ENCODE measurements around the gene ZNF407.

Gene ZNF407

GRCh38 chr18:74832381-74832780, 234.7 kb downstream of the ZNF407 start:
- DNase-seq (ENCODE audit: low read depth), result no peak

DNA sequence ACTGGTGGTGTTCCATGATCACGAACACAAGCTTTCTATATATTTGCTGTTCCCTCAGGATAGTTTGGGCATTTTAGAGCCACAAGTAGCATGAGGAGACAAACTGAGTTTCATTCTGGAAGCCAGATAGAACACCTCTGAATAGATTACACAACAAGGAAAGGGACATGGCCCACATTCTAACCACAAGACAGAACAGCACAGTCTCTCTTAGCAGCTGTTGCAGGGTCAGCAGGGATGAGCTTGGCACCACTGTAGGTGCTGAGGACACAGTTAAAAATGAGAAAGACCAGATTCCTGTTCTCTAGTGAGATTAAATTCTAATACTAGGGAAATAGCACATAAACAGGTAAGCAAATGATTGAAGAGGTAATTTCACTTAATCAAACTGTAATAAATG, 235.3 kb downstream of the ZNF407 start:
- DNase-seq (ENCODE audit: low read depth), result no peak

- no peak for DNase-seq (ENCODE audit: low read depth)
Measured at GRCh38 chr18:74834424-74835309, 237.0 kb downstream of the ZNF407 start.

DNA sequence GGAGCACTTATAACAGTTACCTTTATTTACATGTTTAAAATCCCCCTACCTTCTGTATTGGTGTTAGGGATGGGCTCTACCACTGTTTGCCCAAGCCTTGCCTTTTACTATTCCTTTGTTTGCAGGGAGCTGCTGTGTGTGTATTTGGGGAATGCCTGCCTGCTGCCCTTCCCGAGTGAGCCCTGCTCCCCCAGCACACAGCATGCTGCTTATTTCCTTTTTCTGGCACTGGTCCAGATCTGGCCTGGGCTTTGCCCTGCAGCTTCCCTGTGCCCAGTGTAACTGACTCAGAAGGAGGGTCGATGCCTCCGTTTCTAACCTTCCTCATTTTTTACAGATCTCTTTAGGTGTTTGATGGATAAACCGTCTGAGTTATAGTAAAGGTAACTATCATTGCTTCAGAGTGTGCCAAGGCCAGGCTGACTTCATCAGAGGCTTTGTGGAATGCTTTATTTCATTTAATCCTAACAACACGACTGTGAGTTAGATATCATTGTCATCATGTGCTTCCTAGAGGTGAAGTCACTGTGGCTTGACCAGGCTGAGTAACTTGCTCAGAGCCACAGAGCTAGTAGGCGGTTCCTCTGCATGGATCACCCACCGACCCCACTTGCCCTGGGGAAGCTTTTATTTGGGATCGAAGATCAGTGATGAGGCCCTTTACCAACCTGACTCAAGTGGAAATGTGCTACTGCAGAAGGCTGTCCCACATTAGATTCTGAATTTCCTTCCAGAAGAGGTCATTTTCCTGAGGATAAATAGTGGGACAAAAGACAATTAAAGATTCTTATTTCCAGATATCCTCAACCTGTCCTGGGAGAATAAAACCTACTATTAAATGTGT, 238.8 kb downstream of the ZNF407 start:
- no peak for DNase-seq (ENCODE audit: low read depth)

DNA sequence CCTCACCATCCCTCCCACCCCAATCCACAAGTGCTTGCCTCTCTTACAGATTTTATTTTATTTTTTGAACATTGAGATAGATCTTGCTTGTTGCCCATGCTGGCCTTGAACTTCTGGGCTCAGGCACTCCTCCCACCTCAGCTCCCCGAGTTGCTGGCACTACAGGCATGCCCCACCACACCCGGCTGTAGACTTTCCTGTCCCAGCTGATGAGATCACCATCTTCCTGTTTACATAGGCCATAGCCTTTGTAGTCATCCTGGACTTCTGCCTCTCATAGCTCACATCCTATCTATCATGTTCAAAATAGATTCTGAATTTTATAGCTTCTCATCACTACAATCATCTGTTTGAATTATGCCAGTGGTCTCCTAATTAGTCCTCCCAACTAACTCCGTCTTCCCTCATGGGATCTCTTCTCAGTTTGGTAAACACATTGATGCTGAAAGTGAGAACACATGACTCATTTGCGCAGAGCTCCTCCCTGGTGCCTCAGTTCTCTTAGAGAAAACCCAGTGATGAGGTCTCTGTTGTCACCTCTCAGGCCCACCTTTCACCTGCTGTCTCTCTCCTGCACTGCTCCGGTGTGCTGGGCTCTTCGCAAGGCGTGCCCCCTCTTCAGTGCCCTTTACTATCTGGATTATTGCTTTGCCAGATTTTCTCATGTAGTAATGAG, 243.0 kb downstream of the ZNF407 start:
- peak; percentile 10 for DNase-seq (ENCODE audit: low read depth)

- no peak for DNase-seq (ENCODE audit: low read depth)
Measured at GRCh38 chr18:74841248-74841647, 243.6 kb downstream of the ZNF407 start.

DNA sequence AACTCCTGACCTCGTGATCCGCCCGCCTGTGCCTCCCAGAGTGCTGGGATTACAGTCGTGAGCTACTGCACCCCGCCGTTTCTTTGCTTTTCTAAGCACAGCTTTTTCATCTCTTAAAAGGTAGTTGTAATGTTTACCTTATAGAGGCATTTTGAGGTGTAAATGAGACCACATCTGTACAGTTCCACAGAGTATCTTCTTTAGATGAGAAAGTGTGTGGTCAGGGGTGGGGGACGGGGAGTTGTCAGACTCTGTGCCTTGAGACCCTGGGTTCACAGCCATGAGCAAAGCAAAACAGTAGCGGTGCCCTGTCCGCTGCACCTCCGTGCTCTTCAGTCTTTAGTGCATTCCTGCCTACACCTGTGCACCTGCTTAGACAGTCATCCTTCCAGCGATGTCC, 251.6 kb downstream of the ZNF407 start:
- no peak for DNase-seq (ENCODE audit: low read depth)

- no peak for DNase-seq (ENCODE audit: low read depth)
Measured at GRCh38 chr18:74856434-74856833, 258.8 kb downstream of the ZNF407 start.

DNA sequence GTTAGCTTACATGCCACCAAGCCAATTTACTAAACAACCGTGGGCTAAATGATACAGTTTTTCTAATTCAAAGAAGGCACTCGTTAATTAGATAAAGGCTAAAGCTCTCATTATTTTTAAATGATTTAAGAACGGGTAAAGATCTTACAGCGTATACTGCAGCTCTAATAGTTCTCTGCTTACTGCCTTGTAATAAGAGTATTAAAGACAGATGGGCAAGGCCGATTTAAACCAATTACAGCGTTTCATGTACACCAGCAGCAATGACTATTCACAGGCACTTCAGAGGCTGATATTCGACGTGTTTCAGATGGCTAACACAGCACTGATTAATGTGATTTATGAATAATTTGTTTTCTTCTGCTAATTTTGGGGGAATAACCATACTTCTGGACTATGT, 259.3 kb downstream of the ZNF407 start:
- DNase-seq (ENCODE audit: low read depth), result no peak

- no peak for DNase-seq (ENCODE audit: low read depth)
Measured at GRCh38 chr18:74857901-74858300, 260.2 kb downstream of the ZNF407 start.

DNA sequence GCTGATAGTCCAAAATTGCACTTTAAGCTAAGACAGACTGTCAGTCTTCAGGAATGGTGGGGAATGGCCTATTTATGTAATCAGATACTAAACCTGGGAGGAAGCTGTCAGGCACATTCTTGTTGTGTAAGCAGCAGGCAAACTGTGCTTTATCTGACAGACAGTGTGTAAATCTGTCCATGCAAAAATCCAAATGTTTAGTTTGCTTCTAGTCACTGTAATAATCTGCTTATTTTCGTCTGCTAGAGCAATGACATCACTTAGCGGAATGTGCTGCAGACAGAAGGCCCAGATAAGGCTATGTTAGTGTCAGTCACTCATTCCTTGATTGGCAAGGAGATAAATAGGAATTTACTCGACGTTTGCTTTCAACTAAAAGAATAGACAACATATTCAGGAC, 263.5 kb downstream of the ZNF407 start:
- no peak for DNase-seq (ENCODE audit: low read depth)

DNA sequence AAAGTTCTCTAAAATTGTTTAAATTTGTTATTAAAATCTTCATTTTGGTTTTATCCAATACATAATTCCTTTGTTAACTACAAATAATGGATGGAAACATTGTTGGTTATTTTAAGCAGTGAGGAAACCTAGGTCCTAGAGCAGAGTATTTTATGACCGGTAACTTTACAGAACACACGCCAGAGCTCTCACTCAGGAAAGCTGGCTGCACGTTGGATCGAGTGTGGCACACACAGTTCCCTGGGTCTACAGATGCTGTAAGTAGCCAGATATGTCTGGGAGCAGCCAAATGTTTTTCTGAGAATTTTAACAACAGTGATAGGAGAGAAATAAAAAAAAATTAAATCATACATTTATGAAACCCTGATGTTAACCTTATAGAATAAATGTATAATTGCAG, 264.4 kb downstream of the ZNF407 start:
- DNase-seq (ENCODE audit: low read depth), result no peak

DNA sequence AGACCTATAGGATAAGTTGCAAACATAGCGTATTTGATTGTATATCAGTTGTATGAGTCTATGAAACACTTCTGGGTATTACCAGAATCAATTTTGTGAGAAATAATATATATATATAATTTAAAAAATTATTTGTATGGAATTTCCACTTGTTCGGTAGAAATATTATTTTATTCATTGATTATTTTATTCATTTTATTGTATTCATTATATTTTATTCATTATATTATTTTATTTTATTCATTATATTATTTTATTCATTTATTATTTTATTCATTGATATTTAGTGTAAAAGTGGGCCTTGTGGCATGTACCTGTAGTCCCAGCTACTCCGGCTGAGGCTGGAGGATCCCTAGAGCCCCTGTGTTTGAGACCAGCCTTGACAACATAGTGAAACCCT, 268.9 kb downstream of the ZNF407 start:
- DNase-seq (ENCODE audit: low read depth), result no peak

DNA sequence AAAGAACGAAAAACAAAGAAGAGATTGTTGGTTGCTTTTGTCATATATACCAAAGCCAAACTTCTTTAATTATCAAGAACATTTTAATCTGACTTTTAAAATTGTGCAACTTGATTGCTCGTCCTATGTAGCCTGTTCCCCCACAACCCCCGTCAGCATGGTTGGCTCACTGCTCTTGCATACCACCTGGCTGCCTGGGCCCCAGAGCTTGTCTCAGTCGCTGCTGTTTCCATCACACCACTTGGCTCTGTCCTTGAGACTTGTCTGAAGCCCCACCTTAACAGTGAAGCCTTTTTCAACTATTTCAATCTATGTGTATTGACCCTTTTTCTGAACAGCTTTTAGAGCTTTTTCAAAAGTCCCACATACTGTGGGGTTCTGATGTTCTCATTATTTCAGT, 270.8 kb downstream of the ZNF407 start:
- DNase-seq (ENCODE audit: low read depth), result no peak

DNA sequence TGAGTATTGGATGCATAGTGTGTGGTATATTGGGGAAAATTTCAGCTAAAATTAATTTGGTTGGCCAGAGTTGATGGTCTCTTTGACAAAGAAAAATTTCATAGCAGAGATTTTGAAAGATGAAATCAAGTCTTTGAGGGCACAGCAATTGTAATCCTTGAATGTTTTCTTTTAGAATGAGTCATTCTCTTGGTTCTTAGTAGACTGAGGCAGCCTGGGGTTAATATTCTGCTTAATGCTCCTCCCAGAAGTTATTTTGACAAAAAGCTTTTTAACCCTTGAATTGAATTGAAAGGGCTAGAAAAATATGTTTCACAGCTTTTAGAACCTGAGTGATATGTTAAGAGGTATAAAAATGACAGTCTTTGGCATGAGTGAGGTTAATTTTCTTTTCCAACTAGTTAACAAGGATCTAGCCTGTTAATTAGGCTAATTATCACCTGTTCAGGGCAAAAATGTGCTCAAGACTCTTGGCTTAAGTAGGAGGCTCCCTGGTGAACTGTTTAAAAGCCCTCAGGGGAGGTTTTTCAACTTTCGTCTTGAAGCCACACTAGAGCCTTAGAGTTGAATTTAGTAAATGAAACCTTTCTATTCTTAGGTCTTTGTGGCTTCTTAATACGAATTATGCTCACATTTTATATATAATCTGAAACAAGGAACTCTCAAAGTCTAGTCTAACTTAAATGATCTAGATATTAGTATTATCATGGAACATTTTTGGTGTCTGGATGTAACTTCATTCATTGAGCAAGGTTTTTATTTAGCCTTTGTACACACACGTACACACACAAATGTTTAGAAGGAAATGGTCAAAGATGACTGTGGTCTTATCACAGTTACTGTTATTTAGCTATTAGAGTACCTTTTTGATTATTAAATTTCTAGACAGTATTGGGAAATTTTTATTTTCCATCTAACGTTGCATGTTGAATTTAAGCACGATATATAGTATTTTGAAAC, 272.5 kb downstream of the ZNF407 start:
- DNase-seq (ENCODE audit: low read depth), result no peak

DNA sequence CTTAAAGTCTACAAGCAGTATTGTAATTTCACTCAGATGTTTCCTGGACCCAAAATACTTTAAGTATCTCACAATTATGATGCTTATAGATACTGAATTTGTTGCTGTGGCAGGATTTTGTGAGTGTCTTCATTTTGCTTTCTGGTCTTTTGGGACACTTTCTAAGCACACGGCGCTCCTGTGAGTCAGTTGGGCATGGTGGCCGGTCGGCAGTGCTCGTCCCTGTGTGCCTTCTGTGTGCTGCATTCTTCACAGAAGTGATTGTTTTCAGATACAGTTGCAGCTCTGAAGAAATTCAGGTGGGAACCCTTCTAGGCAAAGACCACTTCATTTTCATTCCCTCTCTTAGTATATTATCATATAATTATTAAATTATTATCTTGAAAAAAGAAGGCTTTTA, 273.3 kb downstream of the ZNF407 start:
- DNase-seq (ENCODE audit: low read depth), result no peak

DNA sequence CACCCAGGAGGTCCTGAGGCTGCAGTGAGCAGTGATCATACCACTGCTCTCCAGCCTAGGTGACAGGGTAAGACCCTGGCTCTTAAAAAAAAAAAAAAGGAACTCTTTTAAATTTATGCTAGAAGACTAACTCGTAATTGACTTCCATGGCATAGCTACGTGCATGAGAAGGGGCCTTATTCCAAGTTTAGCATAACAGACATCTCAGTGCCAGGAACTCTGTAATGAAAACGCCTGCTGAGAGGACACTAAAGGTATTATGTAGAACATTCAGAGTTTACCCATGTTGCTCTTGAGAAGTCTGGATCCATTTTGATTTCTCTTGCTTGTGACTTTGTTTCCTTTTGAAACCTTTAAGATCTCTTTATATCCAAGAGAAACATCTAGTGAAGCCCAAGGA, 276.0 kb downstream of the ZNF407 start:
- DNase-seq (ENCODE audit: low read depth), result no peak

DNA sequence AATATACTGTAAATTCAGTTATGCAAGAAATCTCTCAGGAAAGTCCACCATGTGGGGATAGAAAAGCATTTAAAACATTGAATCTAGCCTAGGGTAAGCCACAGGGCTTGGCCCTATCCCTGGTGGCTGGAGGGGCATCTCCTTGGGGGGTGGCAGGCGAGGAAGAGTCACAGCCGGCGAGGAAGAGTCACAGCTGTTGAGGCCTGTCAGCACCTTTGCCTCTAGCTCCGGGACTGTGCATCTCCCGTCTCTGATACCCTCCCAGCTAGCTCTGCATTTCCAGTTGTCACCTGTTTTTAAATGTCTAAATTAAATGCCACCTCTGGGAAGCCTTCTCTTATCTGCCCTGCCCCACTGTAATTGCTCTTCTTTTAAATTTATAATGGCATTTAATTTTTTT, 276.7 kb downstream of the ZNF407 start:
- DNase-seq (ENCODE audit: low read depth), result no peak

DNA sequence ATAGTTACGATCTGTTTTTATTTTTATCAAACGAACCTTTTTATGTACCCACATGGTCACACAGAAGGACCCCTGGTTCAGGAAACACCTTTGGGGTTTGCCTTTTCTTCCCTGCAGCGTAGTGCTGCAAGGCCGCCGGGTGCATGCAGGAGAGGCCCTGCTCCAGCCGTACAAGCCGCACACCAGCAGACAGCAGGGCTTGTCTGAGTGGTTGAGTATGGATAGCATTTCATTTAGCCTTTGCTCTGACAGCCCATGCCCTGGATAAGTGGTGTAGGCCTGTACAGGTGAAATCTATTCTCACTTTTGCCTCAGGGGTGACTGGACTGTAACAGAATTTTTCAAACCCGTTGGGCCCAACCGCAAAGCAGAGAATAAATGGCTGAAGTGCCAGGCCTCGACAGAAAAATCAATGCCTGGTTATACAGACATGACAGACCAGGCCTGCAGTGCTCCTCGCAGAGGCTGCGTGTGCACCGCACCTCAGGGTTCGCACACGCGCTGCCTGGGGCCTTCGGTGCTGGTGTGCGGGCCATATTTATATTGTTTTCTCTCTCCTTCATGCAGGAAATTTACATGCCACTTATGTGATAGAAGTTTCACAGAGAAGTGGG, 279.1 kb downstream of the ZNF407 start:
- no peak for DNase-seq (ENCODE audit: low read depth)

GRCh38 chr18:74878267-74878666, 280.6 kb downstream of the ZNF407 start:
- DNase-seq (ENCODE audit: low read depth), result no peak

DNA sequence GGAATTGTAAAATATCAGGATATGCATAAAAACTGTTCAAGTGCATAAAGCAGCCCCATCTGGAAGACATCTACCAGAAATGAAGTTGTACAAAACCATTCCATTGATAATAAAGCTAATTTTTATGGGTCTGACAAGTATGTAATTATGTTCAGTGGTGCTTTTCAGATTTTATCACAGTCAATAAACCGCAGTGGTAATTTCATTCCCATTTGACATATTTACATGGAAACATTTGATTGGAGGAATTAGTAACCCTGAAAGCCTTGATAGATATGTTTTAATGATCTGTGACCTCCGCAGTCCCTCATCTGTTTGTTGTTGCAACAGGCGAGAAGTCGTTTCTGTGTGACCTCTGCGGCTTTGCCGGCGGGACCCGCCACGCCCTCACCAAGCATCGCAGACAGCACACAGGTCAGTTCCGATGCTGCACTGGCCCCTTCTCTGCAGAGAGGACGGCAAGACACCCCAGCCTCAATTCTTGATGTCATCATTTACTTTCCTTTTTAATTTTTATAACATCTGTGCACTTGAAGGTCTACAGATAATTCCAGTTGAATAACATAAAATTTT, 283.1 kb downstream of the ZNF407 start:
- no peak for DNase-seq (ENCODE audit: low read depth)
